Liver (tissue), 9 donors: ENCODE results near the gene SPSB1. TPM values are rescaled to one million over a fixed set of nuclear protein-coding genes. Genes with fewer than 3 reads are reported as not detected.

Experiments
- DNase-seq: peaks from one replicate; pipeline ENCODE4 v3.0.0-alpha.2; 2017; ENCODE audit warnings: low spot score
- H3K27ac ChIP-seq, 2 donors: one replicate each; pipeline ENCODE4 v1.7.0; 2013; ENCODE audit warnings: inconsistent platforms in 2 of 2, low read length in 2 of 2, control low read depth in 1 of 2, low read depth in 1 of 2, mild to moderate bottlenecking in 1 of 2
- H3K27me3 ChIP-seq, 4 donors: one replicate each; pipeline versions ENCODE4 v1.6.1 to v1.7.0; 2013; ENCODE audit warnings: low read length in 3 of 4, inconsistent platforms in 1 of 4, mild to moderate bottlenecking in 1 of 4, moderate library complexity in 1 of 4; ENCODE audit not compliant: control insufficient read depth in 4 of 4, insufficient read depth in 4 of 4
- H3K36me3 ChIP-seq, 4 donors: one replicate each; pipeline versions ENCODE4 v1.6.1 to v1.7.0; 2013; ENCODE audit warnings: low read length in 3 of 4, mild to moderate bottlenecking in 3 of 4, low read depth in 1 of 4, moderate library complexity in 1 of 4; ENCODE audit not compliant: control insufficient read depth in 4 of 4, insufficient read depth in 3 of 4
- H3K4me1 ChIP-seq, 4 donors: one replicate each; pipeline versions ENCODE4 v1.6.1 to v1.7.0; 2013; ENCODE audit warnings: low read length in 3 of 4, mild to moderate bottlenecking in 3 of 4, moderate library complexity in 1 of 4; ENCODE audit not compliant: control insufficient read depth in 4 of 4, insufficient read depth in 4 of 4
- H3K4me3 ChIP-seq, 3 donors: one replicate each; pipeline versions ENCODE4 v1.6.1 to v1.7.0; 2013; ENCODE audit warnings: low read length in 3 of 3, control low read depth in 1 of 3, low read depth in 1 of 3, mild to moderate bottlenecking in 1 of 3
- H3K9ac ChIP-seq, 2 donors: one replicate each; pipeline ENCODE4 v1.7.0; 2013; ENCODE audit warnings: low read length in 2 of 2, mild to moderate bottlenecking in 2 of 2, moderate library complexity in 2 of 2, control low read depth in 1 of 2, low read depth in 1 of 2
- H3K9me3 ChIP-seq, 4 donors: one replicate each; pipeline versions ENCODE4 v1.6.1 to v1.7.0; 2013; ENCODE audit warnings: low read length in 3 of 4; ENCODE audit not compliant: control insufficient read depth in 4 of 4
- EGR1 ChIP-seq, 2 donors: IDR thresholded peaks; 2 replicates each; pipeline ENCODE4 v1.6.1; 2016 to 2018; ENCODE audit warnings: antibody characterized with exemption in 2 of 2, low read depth in 2 of 2
- FOXA2 ChIP-seq: IDR thresholded peaks from 2 replicates; pipeline ENCODE4 v1.6.1; 2016; ENCODE audit warnings: antibody characterized with exemption
- GABPA ChIP-seq, 2 donors: IDR thresholded peaks in 1 of 2; conservative IDR thresholded peaks in 1 of 2; 2 replicates each; pipeline ENCODE4 v1.6.1; 2016; ENCODE audit warnings: antibody characterized with exemption in 2 of 2, mild to moderate bottlenecking in 1 of 2, moderate library complexity in 1 of 2
- HNF4A ChIP-seq, 2 donors: conservative IDR thresholded peaks; 2 replicates each; pipeline ENCODE4 v1.6.1; 2016; ENCODE audit warnings: antibody characterized with exemption in 2 of 2, mild to moderate bottlenecking in 2 of 2
- JUND ChIP-seq, 2 donors: IDR thresholded peaks; 2 replicates each; pipeline ENCODE4 v1.6.1; 2016; ENCODE audit warnings: antibody characterized with exemption in 2 of 2
- NR2F2 ChIP-seq: IDR thresholded peaks from 2 replicates; pipeline ENCODE4 v1.6.1; 2016; ENCODE audit warnings: antibody characterized with exemption
- RAD21 ChIP-seq, 2 donors: IDR thresholded peaks; 2 replicates each; pipeline ENCODE4 v1.6.1; 2016; ENCODE audit warnings: antibody characterized with exemption in 2 of 2, mild to moderate bottlenecking in 2 of 2
- RXRA ChIP-seq, 2 donors: IDR thresholded peaks; 2 replicates each; pipeline ENCODE4 v1.6.1; 2017 to 2018; ENCODE audit warnings: antibody characterized with exemption in 2 of 2, mild to moderate bottlenecking in 1 of 2
- SP1 ChIP-seq: IDR thresholded peaks from 2 replicates; pipeline ENCODE4 v1.6.1; 2018; ENCODE audit warnings: antibody characterized with exemption, mild to moderate bottlenecking
- TAF1 ChIP-seq: conservative IDR thresholded peaks from 2 replicates; pipeline ENCODE4 v1.6.1; 2016; ENCODE audit warnings: antibody characterized with exemption, mild to moderate bottlenecking
- YY1 ChIP-seq: IDR thresholded peaks from 2 replicates; pipeline ENCODE4 v1.6.1; 2016; ENCODE audit warnings: antibody characterized with exemption, mild to moderate bottlenecking
- WGBS: extraction: QIAGEN DNeasy Blood & Tissue Kit; methylation state at CpG from one replicate; pipeline ENCODE4 v1.1.7; 2013; 5-methylcytosine and 5-hydroxymethylcytosine counted together
- polyA plus RNA-seq, 2 donors: library from polyadenylated mRNA; stranded (reverse) in 1 of 2; unstranded in 1 of 2; fragments of 200-250 nt in 1 of 2; fragments of >200 nt in 1 of 2; fragmentation: Nextera tagmentation in 1 of 2; extraction: Ambion mirVana in 1 of 2; gene quantifications; one replicate each; pipeline versions ENCODE4 v1.2.1 to v1.2.3, GENCODE V29; 2013 to 2015
- total RNA-seq, 2 donors: library from RNA; depleted of rRNA; stranded (reverse); fragments of >200 nt; gene quantifications; one replicate each; pipeline ENCODE4 v1.2.3, GENCODE V29; 2014
- TF ChIP-seq, protein P1 (sequence below): IDR thresholded peaks from 2 replicates; pipeline ENCODE4 v1.6.1; 2016; ENCODE audit warnings: antibody characterized with exemption
- TF ChIP-seq, protein P2 (sequence below): fragments of 150-350 bp; IDR thresholded peaks from 2 replicates; pipeline ENCODE4 v1.5.1; 2017; ENCODE audit warnings: improper control_type of control experiment, low read depth, low read length; ENCODE audit not compliant: missing input control
- TF ChIP-seq, protein P3 (sequence below): IDR thresholded peaks from 2 replicates; pipeline ENCODE4 v1.6.1; 2016; ENCODE audit warnings: antibody characterized with exemption
- TF ChIP-seq, protein P4 (sequence below): IDR thresholded peaks from 2 replicates; pipeline ENCODE4 v1.6.1; 2016; ENCODE audit warnings: antibody characterized with exemption, mild to moderate bottlenecking
- donor health status: healthy.
- donor health status: healthy.
- donor health status: healthy.
- donor health status: healthy.
- donor health status: healthy.

The SPSB1 gene
- total and polyA plus RNA-seq, 4 donors: 4.1 to 22.6 (median 14.8) TPM

DNA sequence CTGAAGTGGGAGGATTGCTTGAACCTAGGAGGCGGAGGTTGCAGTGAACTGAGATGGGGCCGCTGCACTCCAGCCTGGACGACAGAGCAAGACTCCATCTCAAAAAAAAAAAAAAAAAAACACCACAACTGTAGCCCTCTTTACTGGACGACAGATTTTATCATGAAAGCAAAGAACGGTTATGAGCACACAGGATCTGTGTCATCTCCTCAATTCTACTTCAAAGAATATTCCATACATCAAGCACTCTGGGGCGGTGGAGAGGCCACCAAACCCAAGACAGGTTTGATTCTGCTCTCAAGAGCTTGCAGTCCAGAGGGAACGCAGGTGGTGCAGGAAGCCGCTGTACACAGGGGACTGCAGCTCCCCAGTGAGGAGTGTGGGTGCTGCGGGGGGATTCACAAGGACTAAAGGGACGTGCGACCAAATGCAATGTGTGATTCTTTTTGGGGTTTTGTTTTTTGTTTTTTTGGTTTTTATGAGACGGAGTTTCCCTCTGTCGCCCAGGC is 110.1 kb downstream of the SPSB1 start:
- H3K9ac ChIP-seq: no peak overlapping the region
- H3K27me3 ChIP-seq: no peaks in the 10 kb centered on the region
- no peak overlapping the region for H3K4me3 ChIP-seq
- TF ChIP-seq TAF1: no peak
- TF ChIP-seq, protein P1, sequence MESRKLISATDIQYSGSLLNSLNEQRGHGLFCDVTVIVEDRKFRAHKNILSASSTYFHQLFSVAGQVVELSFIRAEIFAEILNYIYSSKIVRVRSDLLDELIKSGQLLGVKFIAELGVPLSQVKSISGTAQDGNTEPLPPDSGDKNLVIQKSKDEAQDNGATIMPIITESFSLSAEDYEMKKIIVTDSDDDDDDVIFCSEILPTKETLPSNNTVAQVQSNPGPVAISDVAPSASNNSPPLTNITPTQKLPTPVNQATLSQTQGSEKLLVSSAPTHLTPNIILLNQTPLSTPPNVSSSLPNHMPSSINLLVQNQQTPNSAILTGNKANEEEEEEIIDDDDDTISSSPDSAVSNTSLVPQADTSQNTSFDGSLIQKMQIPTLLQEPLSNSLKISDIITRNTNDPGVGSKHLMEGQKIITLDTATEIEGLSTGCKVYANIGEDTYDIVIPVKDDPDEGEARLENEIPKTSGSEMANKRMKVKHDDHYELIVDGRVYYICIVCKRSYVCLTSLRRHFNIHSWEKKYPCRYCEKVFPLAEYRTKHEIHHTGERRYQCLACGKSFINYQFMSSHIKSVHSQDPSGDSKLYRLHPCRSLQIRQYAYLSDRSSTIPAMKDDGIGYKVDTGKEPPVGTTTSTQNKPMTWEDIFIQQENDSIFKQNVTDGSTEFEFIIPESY: no peak
- TF ChIP-seq HNF4A (conservative IDR thresholded peaks at IDR 0.05): no peak
- no peak for TF ChIP-seq EGR1 (IDR thresholded peaks at IDR 0.05; ENCODE audit: low read depth in 2 of 2)
- TF ChIP-seq, protein P2, sequence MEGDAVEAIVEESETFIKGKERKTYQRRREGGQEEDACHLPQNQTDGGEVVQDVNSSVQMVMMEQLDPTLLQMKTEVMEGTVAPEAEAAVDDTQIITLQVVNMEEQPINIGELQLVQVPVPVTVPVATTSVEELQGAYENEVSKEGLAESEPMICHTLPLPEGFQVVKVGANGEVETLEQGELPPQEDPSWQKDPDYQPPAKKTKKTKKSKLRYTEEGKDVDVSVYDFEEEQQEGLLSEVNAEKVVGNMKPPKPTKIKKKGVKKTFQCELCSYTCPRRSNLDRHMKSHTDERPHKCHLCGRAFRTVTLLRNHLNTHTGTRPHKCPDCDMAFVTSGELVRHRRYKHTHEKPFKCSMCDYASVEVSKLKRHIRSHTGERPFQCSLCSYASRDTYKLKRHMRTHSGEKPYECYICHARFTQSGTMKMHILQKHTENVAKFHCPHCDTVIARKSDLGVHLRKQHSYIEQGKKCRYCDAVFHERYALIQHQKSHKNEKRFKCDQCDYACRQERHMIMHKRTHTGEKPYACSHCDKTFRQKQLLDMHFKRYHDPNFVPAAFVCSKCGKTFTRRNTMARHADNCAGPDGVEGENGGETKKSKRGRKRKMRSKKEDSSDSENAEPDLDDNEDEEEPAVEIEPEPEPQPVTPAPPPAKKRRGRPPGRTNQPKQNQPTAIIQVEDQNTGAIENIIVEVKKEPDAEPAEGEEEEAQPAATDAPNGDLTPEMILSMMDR: no peak
- no peak for TF ChIP-seq GABPA (IDR thresholded peaks at IDR 0.05 in 1 of 2, conservative IDR thresholded peaks at IDR 0.05 in 1 of 2)
- no peak for TF ChIP-seq SP1
- no peak for TF ChIP-seq YY1
- no peak for TF ChIP-seq JUND (IDR thresholded peaks at IDR 0.05)
- no peak for TF ChIP-seq RAD21 (IDR thresholded peaks at IDR 0.05)
- TF ChIP-seq, protein P3, sequence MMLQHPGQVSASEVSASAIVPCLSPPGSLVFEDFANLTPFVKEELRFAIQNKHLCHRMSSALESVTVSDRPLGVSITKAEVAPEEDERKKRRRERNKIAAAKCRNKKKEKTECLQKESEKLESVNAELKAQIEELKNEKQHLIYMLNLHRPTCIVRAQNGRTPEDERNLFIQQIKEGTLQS: no peak
- TF ChIP-seq, protein P4, sequence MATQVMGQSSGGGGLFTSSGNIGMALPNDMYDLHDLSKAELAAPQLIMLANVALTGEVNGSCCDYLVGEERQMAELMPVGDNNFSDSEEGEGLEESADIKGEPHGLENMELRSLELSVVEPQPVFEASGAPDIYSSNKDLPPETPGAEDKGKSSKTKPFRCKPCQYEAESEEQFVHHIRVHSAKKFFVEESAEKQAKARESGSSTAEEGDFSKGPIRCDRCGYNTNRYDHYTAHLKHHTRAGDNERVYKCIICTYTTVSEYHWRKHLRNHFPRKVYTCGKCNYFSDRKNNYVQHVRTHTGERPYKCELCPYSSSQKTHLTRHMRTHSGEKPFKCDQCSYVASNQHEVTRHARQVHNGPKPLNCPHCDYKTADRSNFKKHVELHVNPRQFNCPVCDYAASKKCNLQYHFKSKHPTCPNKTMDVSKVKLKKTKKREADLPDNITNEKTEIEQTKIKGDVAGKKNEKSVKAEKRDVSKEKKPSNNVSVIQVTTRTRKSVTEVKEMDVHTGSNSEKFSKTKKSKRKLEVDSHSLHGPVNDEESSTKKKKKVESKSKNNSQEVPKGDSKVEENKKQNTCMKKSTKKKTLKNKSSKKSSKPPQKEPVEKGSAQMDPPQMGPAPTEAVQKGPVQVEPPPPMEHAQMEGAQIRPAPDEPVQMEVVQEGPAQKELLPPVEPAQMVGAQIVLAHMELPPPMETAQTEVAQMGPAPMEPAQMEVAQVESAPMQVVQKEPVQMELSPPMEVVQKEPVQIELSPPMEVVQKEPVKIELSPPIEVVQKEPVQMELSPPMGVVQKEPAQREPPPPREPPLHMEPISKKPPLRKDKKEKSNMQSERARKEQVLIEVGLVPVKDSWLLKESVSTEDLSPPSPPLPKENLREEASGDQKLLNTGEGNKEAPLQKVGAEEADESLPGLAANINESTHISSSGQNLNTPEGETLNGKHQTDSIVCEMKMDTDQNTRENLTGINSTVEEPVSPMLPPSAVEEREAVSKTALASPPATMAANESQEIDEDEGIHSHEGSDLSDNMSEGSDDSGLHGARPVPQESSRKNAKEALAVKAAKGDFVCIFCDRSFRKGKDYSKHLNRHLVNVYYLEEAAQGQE: no peak
- TF ChIP-seq NR2F2: no peak
- TF ChIP-seq FOXA2: no peak
- no peaks in the 10 kb centered on the region for H3K9me3 ChIP-seq
- WGBS: 95% methylated on average over 13 of the region's 13 CpGs
- no peak overlapping the region for H3K27ac ChIP-seq
- H3K36me3 ChIP-seq: no peaks in the 10 kb centered on the region
- peaks cover 0 to 6% (median 0%) of the 10 kb centered on the region in 4 donors for H3K4me1 ChIP-seq
- no peak for DNase-seq

DNA sequence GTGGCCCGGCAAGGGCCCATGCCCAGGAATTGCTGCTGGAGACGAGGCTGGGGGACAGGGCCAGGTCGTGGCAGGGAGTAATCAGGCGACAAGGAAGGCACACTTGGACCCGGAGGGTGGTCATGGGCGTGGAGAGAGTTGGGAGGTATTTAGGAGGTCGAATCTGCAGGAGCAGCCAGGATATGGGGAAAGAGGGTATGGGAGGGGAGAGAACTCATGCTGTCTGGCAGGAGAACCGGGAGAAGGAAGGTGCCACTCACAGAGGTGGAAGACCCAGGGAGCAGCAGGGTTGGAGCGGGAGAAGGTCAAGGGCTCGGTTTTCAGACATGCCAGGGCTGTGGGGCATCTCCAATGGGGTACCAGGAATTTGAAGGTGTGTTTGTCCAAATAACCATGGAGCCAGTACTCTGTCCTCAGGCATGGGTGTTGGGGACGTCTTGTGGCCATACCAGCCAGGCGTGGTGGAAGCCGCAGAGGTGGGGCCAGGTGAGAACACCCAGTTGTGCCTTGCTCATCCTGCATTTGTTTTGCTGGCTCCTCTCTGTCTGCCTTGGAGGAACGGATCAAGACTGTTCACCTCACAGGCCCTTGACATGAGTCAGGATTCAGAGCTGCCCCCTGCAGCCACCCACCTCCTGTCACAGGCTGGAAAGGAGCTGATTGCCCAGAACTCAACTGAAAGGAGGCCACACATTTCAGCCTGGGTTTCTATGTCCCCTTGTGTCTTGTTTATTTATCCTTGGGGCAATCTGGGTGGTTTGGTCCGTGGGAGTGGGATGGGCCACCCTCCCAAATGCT is 111.6 kb downstream of the SPSB1 start:
- no peak overlapping the region for H3K9ac ChIP-seq
- no peaks in the 10 kb centered on the region for H3K36me3 ChIP-seq
- H3K27ac ChIP-seq: no peak overlapping the region
- no peak overlapping the region for H3K4me3 ChIP-seq
- 89% methylated on average over 15 of the region's 15 CpGs for WGBS
- peaks cover 0 to 6% (median 0%) of the 10 kb centered on the region in 4 donors for H3K4me1 ChIP-seq
- TF ChIP-seq RXRA (IDR thresholded peaks at IDR 0.05) (no peak), SP1 (no peak), NR2F2 (no peak), RAD21 (IDR thresholded peaks at IDR 0.05) (no peak)
- TF ChIP-seq, protein P2: no peak
- no peaks in the 10 kb centered on the region for H3K9me3 ChIP-seq
- no peaks in the 10 kb centered on the region for H3K27me3 ChIP-seq
- DNase-seq: no peak
